Caco-2 (cell line): ENCODE results near the gene CTTN. TPM values are rescaled to one million over a fixed set of nuclear protein-coding genes. Genes with fewer than 3 reads are reported as not detected.
"Not testable (repeated sequence)": the region's sequence is repeated elsewhere in the genome, so short reads cannot be mapped to it uniquely, and the experiment has no call there.

Experiments used
- BruUV-seq: library from RNA; stranded (reverse); fragments of 400-500 nt; replicated peaks from 2 replicates; lab custom pipeline; 2021; lab: Mats Ljungman, UMichigan
- CTCF ChIA-PET: fragments of 300-600 bp; sonication (Branson Sonifier 250); formaldehyde crosslinking; loops from one replicate; lab custom pipeline; 2022; ENCODE audit warnings: antibody characterized with exemption; lab: Charles Lee
- POLR2A ChIA-PET: fragments of 300-600 bp; sonication (Branson Sonifier 250); formaldehyde crosslinking; loops from one replicate; lab custom pipeline; 2022; ENCODE audit warnings: antibody characterized with exemption; lab: Charles Lee
- DNase-seq, 2 experiments: peaks; one replicate each; pipeline versions ENCODE4 v3.0.0 to v3.0.0-alpha.2; 2020 to 2022
- H3K27me3 ChIP-seq: replicated peaks from 2 replicates; pipeline ENCODE4 v1.6.0; 2011; ENCODE audit warnings: low read length; ENCODE audit not compliant: control insufficient read depth, insufficient read depth
- H3K36me3 ChIP-seq: 2 replicates; pipeline ENCODE4 v1.5.1; 2011; ENCODE audit warnings: low read length; ENCODE audit not compliant: control insufficient read depth, insufficient read depth
- H3K4me1 ChIP-seq: fragments of 250-450 bp; sonication (Bioruptor Pico); 2 replicates; pipeline ENCODE4 v1.5.1; 2020; ENCODE audit warnings: mild to moderate bottlenecking
- H3K4me3 ChIP-seq: 2 replicates; pipeline ENCODE4 v1.5.1; 2011; ENCODE audit warnings: low read depth, mild to moderate bottlenecking, control low read depth, low read length
- H3K9me3 ChIP-seq: fragments of 250-450 bp; sonication (Bioruptor Pico); 2 replicates; pipeline ENCODE4 v1.5.1; 2020; ENCODE audit warnings: mild to moderate bottlenecking, moderate library complexity
- H3K27ac Mint-ChIP-seq: one replicate; pipeline ENCODE4 v1.8.0; 2022; ENCODE audit warnings: mixed read lengths; ENCODE audit not compliant: unreplicated experiment
- H3K27me3 Mint-ChIP-seq: one replicate; pipeline ENCODE4 v1.8.0; 2022; ENCODE audit warnings: mixed read lengths; ENCODE audit not compliant: insufficient read depth, unreplicated experiment
- H3K36me3 Mint-ChIP-seq: one replicate; pipeline ENCODE4 v1.8.0; 2022; ENCODE audit warnings: mild to moderate bottlenecking, mixed read lengths; ENCODE audit not compliant: insufficient read depth, unreplicated experiment
- H3K4me1 Mint-ChIP-seq: one replicate; pipeline ENCODE4 v1.8.0; 2022; ENCODE audit warnings: low read depth, mixed read lengths; ENCODE audit not compliant: unreplicated experiment
- H3K4me3 Mint-ChIP-seq: one replicate; pipeline ENCODE4 v1.8.0; 2022; ENCODE audit warnings: mild to moderate bottlenecking, moderate library complexity, mixed read lengths; ENCODE audit not compliant: unreplicated experiment
- H3K9me3 Mint-ChIP-seq: one replicate; pipeline ENCODE4 v1.8.0; 2022; ENCODE audit warnings: mixed read lengths; ENCODE audit not compliant: unreplicated experiment
- CTCF ChIP-seq, 2 experiments: fragments of 200-600 bp in 1 of 2; IDR thresholded peaks; 1 replicate in 1 of 2; 2 replicates in 1 of 2; pipeline versions ENCODE4 v1.5.1 to v1.8.0; 2011 to 2022; ENCODE audit warnings: antibody characterized with exemption in 1 of 2, control low read depth in 1 of 2, inconsistent platforms in 1 of 2, low read depth in 1 of 2, low read length in 1 of 2, mild to moderate bottlenecking in 1 of 2, moderate library complexity in 1 of 2; ENCODE audit not compliant: insufficient read depth in 1 of 2, severe bottlenecking in 1 of 2, unreplicated experiment in 1 of 2
- intact Hi-C: fragments of 100-400 bp; cut with micrococcal nuclease; formaldehyde crosslinking; loops from one replicate; pipeline ENCODE4 v1.10.0; 2022; ENCODE audit not compliant: unreplicated experiment
- total RNA-seq: library from RNA; stranded (reverse); gene quantifications from 2 replicates; pipeline ENCODE4 v1.2.3, GENCODE V29; 2022

Gene CTTN
- total RNA-seq, 1 experiment from 2014 or later, result 502 TPM

- no TSS peak for BruUV-seq
- H3K27ac Mint-ChIP-seq, result no peak overlapping the region
- H3K27me3 Mint-ChIP-seq, result no peaks in the 10 kb centered on the region
- Histone ChIP-seq H3K4me1 (no peaks in the 10 kb centered on the region), H3K27me3 (no peaks in the 10 kb centered on the region), H3K4me3 (no peak overlapping the region), H3K9me3 (no peaks in the 10 kb centered on the region), H3K36me3 (peaks cover 9% of the 10 kb centered on the region)
- ChIA-PET POLR2A (no interaction called here), CTCF (no interaction called here)
- H3K4me1 Mint-ChIP-seq, result peaks cover 13% of the 10 kb centered on the region
- no peak for TF ChIP-seq CTCF (IDR thresholded peaks at IDR 0.05; ENCODE audit: insufficient read depth in 1 of 2, low read depth in 1 of 2, low read length in 1 of 2, severe bottlenecking in 1 of 2, unreplicated experiment in 1 of 2)
- peaks cover 90% of the 10 kb centered on the region for H3K36me3 Mint-ChIP-seq
- no peak overlapping the region for H3K4me3 Mint-ChIP-seq
- intact Hi-C loops, result no loop called here
- no peaks in the 10 kb centered on the region for H3K9me3 Mint-ChIP-seq
- DNase-seq, result no peak
Observed at GRCh38 chr11:70384566-70385152, 13.7 kb upstream of the CTTN start.

- intact Hi-C loops, result no loop called here
- Histone ChIP-seq H3K27me3 (no peaks in the 10 kb centered on the region), H3K9me3 (no peaks in the 10 kb centered on the region), H3K4me3 (no peak overlapping the region), H3K36me3 (peaks cover 6% of the 10 kb centered on the region), H3K4me1 (no peaks in the 10 kb centered on the region)
- H3K4me3 Mint-ChIP-seq, result no peak overlapping the region
- peaks cover 6% of the 10 kb centered on the region for H3K4me1 Mint-ChIP-seq
- H3K27ac Mint-ChIP-seq, result no peak overlapping the region
- ChIA-PET POLR2A (no interaction called here), CTCF (no interaction called here)
- no peaks in the 10 kb centered on the region for H3K9me3 Mint-ChIP-seq
- TF ChIP-seq CTCF (IDR thresholded peaks at IDR 0.05; ENCODE audit: insufficient read depth in 1 of 2, low read depth in 1 of 2, low read length in 1 of 2, severe bottlenecking in 1 of 2, unreplicated experiment in 1 of 2), result no peak
- BruUV-seq, result no TSS peak
- H3K27me3 Mint-ChIP-seq, result no peaks in the 10 kb centered on the region
- no peak for DNase-seq
- H3K36me3 Mint-ChIP-seq, result peaks cover 90% of the 10 kb centered on the region
Observed at GRCh38 chr11:70387564-70387963, 10.8 kb upstream of the CTTN start.

- no peaks in the 10 kb centered on the region for H3K9me3 Mint-ChIP-seq
- no peak for TF ChIP-seq CTCF (IDR thresholded peaks at IDR 0.05; ENCODE audit: insufficient read depth in 1 of 2, low read depth in 1 of 2, low read length in 1 of 2, severe bottlenecking in 1 of 2, unreplicated experiment in 1 of 2)
- H3K36me3 ChIP-seq, result peaks cover 4% of the 10 kb centered on the region; the same call in 1 of the 2 replicates
- no peaks in the 10 kb centered on the region for H3K4me1 ChIP-seq
- BruUV-seq, result no TSS peak
- no peaks in the 10 kb centered on the region for H3K27me3 Mint-ChIP-seq
- intact Hi-C loops, result no loop called here
- peaks cover 6% of the 10 kb centered on the region for H3K4me1 Mint-ChIP-seq
- H3K4me3 ChIP-seq, result no peak overlapping the region
- H3K4me3 Mint-ChIP-seq, result no peak overlapping the region
- no peaks in the 10 kb centered on the region for H3K27me3 ChIP-seq
- POLR2A ChIA-PET, result no interaction called here
- peaks cover 99% of the 10 kb centered on the region for H3K36me3 Mint-ChIP-seq
- no peak for DNase-seq
- H3K27ac Mint-ChIP-seq, result peak overlapping the region; percentile 8
- CTCF ChIA-PET, result interaction anchor here (1.2 kb wide), 1 partner anchor 11 kb away, joined by 3 read pairs; no protein-coding TSS in a partner anchor
- no peaks in the 10 kb centered on the region for H3K9me3 ChIP-seq
Observed at GRCh38 chr11:70389201-70389600, 9.1 kb upstream of the CTTN start.

GRCh38 chr11:70390882-70391281, 7.4 kb upstream of the CTTN start:
- BruUV-seq, H3K9me3 Mint-ChIP-seq, H3K4me1 ChIP-seq, H3K36me3 ChIP-seq, H3K9me3 ChIP-seq, H3K4me3 Mint-ChIP-seq, H3K27me3 ChIP-seq, H3K4me3 ChIP-seq, H3K4me1 Mint-ChIP-seq, intact Hi-C loops, POLR2A ChIA-PET, H3K27me3 Mint-ChIP-seq: not testable (repeated sequence)
- CTCF ChIA-PET, result interaction anchor here (0.7 kb wide), 1 partner anchor 27 kb away, joined by 6 read pairs; no protein-coding TSS in a partner anchor
- Mint-ChIP-seq H3K36me3 (peaks cover 99% of the 10 kb centered on the region), H3K27ac (peak overlapping the region; percentile 22)
- peak in 1 of 2 experiments; percentile 22 for DNase-seq
